IPS-18c (cell line): ENCODE data around the gene PPOX.

ENCODE experiments used
- H3K4me3 ChIP-seq: 2 replicates; pipeline ENCODE4 v1.7.0; 2013; ENCODE audit warnings: low read depth, mild to moderate bottlenecking, low read length, moderate library complexity; ENCODE audit not compliant: insufficient read depth
- H3K9me3 ChIP-seq: one replicate; pipeline ENCODE4 v1.6.1; 2013; ENCODE audit warnings: mild to moderate bottlenecking, low read length, moderate library complexity; ENCODE audit not compliant: control insufficient read depth, insufficient read depth

Gene PPOX

DNA sequence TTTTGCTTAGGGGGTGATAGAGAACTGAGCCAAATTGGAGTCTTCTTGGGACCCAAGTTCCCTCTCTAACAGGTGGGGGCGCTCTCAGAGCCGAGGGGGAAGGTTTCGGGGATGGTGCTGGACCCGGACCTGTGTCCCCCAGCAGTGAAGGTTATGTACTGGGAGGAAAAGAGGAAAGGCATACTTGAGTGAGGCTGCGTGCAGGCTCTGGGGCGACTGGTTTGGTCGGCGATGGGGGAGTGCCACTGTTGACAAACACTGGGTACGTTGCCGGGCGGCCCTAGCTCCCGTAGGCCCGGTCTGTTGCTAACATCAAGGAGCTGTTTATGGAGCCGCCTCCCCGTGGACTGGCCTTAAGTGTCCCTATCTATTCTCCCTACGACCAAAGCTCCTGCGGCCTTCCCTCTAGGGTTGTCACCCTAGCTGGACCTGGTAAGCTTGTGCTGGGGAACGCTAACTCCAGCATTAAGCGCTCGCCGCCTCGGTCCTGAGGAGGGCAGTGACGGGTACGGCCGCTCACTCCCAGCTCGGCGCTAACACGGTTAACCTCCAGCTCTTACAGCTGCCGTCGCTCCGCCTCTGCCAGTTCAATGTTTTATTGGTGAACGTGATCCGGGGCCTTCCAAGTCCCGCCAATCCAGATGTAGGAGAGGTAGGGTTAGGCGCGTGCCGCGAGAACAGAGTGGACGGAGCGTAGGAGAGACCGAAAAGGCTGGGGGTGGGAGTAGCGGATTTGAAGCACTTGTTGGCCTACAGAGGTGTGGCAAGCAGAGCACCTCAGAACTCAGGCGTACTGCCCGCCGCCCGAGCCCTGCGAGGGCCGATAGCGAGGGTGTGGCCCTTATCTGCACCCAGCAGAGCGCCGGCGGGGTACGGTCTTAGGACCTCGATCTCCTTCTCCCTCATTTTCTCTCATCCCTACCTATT, at the start of gene PPOX:
PPOX (plus strand) TSS at position 685 of the 927 bp plus-strand sequence. CDS start 422 bp downstream, outside the sequence.
- no peaks in the 10 kb centered on the region for H3K9me3 ChIP-seq

DNA sequence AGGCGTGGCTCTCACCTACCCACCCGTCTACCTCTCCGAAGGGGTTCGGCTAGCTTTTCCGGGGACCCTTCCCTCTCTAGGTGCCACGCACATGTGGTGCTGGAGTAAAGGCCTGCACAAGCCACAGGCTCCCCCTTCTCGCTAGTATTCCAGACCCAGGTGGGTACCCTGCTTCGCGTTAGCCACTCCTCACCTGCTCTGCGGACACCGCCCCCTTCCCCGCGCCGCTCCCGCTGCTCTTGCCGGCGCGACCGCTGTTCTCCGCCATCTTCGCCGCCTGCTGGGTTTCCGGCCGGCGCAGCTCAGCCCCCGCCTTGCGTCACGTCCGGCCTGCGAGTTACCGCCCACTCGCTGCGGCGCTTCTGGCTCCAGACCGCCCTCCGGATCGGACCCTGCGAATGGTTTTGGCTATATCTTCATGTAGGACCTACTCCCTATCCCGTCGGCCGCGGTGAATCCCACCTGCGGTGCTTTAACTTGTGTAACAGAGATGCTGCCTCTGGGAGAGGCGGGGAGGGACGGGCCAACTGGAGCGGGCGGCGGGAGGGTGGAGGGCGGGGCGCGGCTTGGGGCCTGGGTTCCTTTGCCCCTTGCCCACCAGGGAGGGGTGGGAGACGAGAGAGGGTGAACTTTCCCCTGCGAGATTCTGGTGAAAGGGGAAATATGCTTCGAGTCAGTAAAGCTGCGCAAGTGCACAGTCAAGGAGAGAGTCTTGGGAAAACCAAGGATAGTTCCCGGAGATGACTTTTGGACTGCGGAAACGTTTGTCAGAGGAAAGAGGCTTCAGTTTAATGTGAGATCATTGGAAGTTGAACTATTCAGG, 48.3 kb upstream of the PPOX start, which contains the start of the genes NIT1 and PFDN2:
NIT1 (plus strand) TSS at position 347 of the 823 bp plus-strand sequence; CDS start at position 419, 72 bp downstream.
PFDN2 (minus strand) TSS at position 279 of the 823 bp plus-strand sequence; CDS start at position 268, 11 bp downstream.
- H3K4me3 ChIP-seq, result peak within 1 kb of the TSS; percentile 97
- H3K9me3 ChIP-seq, result no peaks in the 10 kb centered on the region

More for the DNA sequence above, at the start of gene PPOX:
- H3K4me3 ChIP-seq, result peak within 1 kb of the TSS; percentile 98

DNA sequence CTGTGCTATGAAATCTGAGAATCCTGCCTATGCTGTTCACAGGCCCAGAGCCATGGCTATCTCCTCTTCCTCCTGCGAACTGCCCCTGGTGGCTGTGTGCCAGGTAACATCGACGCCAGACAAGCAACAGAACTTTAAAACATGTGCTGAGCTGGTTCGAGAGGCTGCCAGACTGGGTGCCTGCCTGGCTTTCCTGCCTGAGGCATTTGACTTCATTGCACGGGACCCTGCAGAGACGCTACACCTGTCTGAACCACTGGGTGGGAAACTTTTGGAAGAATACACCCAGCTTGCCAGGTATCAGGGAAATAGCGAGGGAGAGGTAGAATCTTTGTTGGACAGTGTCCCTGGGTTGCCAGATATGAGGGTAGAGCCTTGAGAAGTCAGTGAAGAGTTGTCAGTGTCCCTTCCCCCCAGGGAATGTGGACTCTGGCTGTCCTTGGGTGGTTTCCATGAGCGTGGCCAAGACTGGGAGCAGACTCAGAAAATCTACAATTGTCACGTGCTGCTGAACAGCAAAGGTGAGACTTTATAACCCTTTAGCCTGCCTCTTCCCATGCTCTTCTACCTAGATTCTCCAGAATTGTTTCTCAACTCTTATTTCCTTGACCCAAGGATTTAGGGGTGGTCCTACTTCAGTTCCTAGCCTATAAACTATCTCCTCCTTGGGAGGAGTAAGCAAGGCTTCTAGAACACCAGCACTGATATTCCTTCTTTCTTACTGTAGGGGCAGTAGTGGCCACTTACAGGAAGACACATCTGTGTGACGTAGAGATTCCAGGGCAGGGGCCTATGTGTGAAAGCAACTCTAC, 46.9 kb upstream of the PPOX start:
- H3K9me3 ChIP-seq, result no peaks in the 10 kb centered on the region
- H3K4me3 ChIP-seq, result peak overlapping the region; percentile 97

DNA sequence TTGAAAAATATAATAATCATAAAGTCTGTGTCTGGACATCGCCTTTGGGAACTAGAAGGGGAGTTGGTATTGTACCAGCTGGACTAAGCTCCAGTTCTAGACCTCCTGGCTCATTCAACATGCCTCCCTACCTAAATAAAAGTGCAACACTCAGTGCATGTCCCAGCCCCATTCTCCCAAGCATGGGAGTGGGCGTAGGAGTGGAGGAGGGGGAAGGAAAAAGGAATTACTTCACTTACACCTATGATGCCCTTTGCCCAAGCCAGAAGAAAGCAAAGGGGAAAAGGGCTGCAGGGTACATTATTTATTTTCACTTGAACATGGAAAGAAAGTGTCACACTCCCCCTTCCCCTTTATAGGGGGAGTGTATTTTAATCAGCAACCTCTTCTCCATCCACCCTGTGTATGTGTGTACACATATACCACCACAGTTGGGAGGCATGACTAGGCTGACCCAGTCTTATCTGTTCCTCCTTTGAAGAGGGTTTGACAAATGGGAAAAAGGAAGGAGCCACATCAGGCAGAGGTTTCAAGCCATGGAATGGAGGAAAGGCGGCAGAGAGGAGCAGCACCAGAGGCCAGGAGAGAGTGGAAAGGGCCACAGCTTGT, 45.1 kb upstream of the PPOX start:
- Histone ChIP-seq H3K4me3 (no peak overlapping the region), H3K9me3 (no peaks in the 10 kb centered on the region)

- H3K9me3 ChIP-seq, result no peaks in the 10 kb centered on the region
- H3K4me3 ChIP-seq, result no peak overlapping the region
Observed at GRCh38 chr1:161121834-161122233, 44.4 kb upstream of the PPOX start.

DNA sequence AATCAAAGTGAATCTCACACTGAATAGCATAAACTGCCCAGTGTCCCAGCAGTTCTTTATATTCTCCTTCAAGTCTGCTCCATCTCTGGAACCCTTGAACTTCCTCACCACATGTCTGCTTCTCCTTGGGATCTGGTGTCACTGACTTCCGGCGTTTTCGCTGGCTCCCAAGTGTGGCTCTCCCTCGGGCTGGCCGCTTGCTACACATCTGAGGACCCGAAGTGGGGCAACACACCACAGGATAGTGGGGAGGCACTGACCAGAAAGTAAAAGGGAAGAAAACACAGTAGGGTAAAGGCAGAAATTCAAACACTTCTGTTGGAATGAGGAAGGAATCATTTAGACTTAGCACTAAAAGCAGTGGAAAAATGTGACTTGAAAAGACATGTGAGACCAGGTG, 43.3 kb upstream of the PPOX start:
- Histone ChIP-seq H3K4me3 (no peak overlapping the region), H3K9me3 (no peaks in the 10 kb centered on the region)

GRCh38 chr1:161127649-161128048, 38.6 kb upstream of the PPOX start:
- Histone ChIP-seq H3K4me3 (no peak overlapping the region), H3K9me3 (no peaks in the 10 kb centered on the region)

GRCh38 chr1:161128591-161129420, 37.4 kb upstream of the PPOX start:
- Histone ChIP-seq H3K4me3 (no peak overlapping the region), H3K9me3 (no peaks in the 10 kb centered on the region)

DNA sequence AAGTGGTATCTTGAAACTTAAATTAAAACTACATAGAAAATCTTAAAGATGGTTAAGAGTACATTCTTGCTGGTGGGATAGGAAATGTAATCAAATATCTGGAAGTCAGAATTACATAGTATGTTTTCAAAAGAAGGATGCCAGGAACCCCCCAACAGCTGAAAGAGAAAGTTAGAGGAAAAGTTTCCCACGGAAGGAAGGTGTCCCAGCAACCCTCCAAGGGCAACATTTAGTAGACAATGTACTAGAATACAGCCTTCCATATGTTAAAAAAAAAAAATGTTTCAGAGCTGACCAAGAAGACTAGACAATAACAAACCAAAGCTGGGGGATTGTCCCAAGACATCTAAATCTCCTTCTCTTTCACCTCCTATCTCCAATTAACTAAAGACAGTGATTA, 36.0 kb upstream of the PPOX start:
- Histone ChIP-seq H3K4me3 (no peak overlapping the region), H3K9me3 (no peaks in the 10 kb centered on the region)

- peak overlapping the region; percentile 93 for H3K4me3 ChIP-seq
- H3K9me3 ChIP-seq, result no peaks in the 10 kb centered on the region
Observed at GRCh38 chr1:161131523-161132409, 34.5 kb upstream of the PPOX start.

DNA sequence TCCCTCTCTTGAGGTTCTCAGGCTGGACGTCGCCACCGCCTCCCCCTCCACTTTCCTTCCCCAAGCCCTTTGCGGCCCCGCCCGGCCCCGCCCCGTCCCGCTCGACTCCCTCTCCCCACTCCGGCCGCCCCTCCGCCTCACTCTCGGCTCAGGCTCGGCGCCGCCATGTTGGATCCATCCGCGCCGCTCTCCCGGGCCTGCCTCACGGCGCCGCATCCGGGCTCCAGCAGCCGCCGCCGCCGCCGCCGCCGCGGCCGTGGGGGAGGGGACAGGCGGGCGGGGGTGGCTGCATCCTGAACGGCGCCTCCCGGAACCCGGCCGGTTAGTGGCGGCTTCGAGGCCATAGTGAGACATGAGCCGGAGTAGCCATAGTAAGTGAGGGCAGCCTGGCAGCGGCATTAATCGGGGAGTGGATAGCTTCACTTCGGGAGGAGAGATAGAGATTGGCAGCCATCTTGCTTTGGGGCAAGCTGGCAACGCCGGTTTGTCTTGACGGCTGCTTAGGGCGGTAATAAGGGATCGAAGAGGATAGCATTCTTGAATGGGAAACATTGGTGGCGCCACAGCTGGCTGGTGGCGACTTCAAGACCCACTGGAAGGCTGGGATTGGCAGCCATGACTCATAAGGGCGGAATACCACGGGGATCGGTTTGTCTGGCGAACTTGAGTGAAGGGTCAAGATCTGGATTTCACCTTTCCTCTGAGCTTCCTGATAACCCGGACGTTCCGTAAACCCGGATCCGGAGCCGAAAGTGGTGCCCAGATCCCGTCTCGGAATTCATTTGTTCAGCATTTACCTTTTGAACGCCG, 33.6 kb upstream of the PPOX start, which contains the start of gene DEDD:
DEDD (minus strand) TSS at position 258 of the 810 bp plus-strand sequence. CDS start 8,205 bp downstream, outside the sequence.
- Histone ChIP-seq H3K4me3 (peak within 1 kb of the TSS; percentile 93), H3K9me3 (no peaks in the 10 kb centered on the region)

DNA sequence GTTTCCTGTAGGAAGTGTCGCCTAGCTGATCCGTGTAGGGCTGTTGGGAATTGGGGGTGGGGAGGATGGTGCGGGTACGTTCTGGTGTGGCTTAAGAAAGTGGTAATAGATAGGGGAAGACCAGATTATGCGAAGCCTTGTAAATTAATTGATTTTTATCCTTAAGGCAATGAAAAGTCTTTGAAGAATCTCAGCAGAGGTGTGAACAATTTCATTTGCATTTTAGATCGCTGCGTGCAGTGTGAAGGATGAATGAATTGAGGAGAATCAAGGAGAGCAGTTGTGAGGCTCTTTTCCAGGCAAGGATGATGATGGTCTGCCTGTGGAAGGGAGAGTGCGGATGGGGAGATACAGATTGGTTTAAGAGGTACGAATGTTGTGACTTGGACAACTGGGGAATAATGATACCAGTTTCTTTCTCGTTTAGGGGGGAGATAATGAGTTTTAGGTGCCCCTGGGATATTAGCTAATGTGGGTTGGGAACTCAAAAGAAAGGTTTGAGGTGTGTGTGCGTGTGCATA, 32.9 kb upstream of the PPOX start:
- peak overlapping the region; percentile 93 for H3K4me3 ChIP-seq
- no peaks in the 10 kb centered on the region for H3K9me3 ChIP-seq

GRCh38 chr1:161137881-161138280, 28.3 kb upstream of the PPOX start:
- H3K9me3 ChIP-seq, result no peaks in the 10 kb centered on the region
- H3K4me3 ChIP-seq, result no peak overlapping the region

DNA sequence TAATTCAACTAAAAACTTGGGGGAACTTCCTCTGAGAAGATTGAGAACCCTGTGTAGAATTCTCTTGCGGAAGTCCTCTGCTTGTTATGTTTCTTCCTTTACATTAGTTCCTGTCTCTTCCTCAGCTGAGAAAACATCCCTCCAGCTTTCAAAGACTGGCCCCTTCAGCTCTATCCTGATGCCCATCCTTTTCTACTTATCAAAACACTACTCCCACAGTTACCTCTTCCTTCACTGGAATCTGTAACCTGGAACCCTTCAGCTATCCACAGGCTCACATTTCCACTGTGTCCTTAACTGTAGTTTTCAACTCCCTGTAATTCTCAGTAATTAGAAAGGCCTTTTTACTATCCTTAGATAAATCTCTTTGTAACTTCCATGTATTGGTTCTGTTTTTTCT, 27.8 kb upstream of the PPOX start:
- no peak overlapping the region for H3K4me3 ChIP-seq
- no peaks in the 10 kb centered on the region for H3K9me3 ChIP-seq
